DMS114 treated with DMSO at 0.1 percent for 48 hours (cell line): Measurements from ENCODE around the gene APOBEC3G.

ENCODE experiments used
- DNase-seq: peaks from one replicate; lab custom pipeline; 2025; ENCODE audit not compliant: unreplicated experiment; lab: John Stamatoyannopoulos, UW

APOBEC3G gene

DNA sequence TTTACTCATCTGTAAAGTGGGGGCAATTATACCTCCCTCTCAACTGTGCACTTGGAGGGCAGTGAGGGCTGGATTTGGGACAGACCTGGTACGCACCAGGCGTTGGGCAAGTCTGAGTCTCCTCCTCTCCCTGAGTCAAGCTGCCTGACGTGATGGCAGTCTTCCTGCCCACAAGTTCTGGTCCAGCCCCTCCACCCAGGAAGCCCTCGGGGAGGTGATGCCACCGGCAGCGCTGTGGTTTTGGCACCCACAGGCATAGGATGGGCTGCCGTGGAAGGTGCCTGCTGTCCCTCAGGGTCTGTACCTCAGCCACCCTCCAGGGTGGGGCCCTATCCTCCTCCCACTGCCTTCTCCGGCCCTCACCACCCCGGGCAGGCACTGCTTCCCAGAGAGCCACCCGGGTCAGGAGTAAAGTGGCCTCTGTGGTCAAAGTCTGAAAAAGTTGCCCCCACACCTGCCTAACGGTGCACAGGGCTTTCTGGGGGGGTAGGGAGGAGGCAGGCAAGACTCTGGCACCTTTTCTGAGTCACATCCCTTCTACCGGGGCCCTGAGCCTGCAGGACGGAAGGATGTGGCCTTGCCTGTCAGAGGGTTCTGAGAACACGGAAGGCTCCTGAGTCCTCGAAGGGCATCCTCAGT is 13.5 kb downstream of the APOBEC3G start:
- no peak for DNase-seq

- DNase-seq: no peak
Observed at GRCh38 chr22:39091126-39092081, 14.3 kb downstream of the APOBEC3G start.

- DNase-seq: no peak
Observed at GRCh38 chr22:39092111-39092862, 15.2 kb downstream of the APOBEC3G start.

- no peak for DNase-seq
Observed at GRCh38 chr22:39094717-39095389, 17.8 kb downstream of the APOBEC3G start.

DNA sequence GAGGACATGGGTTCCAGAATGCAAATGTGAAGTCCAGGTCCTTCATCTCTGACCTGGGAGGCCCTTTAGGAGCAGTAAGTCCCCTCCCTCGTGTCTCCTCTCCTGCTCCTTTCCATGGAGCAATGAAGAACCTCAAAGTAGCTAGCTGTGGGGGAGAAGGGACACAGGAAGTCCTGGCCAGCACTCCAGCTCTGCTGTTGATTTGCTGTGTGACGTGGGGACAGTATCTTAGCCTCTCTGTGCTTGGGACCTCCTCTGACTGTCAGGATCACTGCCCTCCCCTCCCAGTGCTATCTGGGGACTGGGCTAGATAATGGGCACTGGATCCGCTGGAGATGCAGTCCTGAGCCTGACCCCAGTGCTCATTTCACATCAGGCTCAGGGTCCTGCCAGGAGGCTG is 18.9 kb downstream of the APOBEC3G start:
- DNase-seq: no peak

DNA sequence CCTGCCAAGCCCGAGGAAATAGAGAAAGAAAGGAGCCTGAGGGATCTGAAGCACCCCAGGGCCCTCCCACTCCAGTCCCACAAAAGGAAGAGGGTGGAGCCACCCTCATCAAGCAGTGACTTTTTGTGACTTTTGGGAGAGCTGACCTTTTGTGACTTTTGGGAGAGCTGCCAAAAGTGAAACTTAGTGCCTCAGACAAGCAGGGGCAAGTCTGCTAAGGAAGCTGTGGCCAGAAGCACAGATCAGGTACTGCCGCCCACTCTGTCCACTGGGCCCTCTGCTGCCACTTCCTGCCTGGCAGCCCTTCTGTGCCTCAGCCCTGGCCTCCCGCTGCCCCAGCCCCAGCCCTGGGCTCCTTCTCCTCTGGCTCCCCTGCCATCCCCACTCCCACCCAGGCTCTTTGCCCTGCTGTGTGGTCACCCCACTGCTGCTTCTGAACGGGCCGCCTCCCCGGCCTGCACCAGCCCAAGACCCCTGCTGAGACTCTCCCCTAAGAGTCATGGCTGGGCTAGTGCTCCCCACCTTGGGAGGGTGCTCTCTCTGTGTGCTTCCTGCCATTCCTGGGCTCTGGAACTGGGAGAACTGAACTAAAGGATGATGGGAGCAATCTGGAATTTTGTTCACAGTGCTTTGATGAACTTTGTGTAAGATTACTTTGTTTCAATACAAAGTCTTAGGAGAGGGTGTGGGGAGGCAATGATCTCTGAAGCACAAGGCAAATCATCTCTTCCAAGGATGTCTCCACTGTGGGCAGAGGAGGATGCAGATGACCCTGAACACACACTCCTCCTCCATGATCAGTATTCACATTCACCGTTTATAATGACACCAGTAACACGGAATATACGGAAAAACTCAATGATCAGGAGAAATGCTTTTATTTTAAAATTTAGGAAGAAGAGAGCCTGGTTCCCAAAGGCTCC is 20.3 kb downstream of the APOBEC3G start, which contains the start of gene APOBEC3H:
Gene APOBEC3H, plus strand, starts transcription at position 147 of the 923 bp plus-strand sequence. CDS start 3,035 bp downstream, outside the sequence.
- no peak for DNase-seq

DNA sequence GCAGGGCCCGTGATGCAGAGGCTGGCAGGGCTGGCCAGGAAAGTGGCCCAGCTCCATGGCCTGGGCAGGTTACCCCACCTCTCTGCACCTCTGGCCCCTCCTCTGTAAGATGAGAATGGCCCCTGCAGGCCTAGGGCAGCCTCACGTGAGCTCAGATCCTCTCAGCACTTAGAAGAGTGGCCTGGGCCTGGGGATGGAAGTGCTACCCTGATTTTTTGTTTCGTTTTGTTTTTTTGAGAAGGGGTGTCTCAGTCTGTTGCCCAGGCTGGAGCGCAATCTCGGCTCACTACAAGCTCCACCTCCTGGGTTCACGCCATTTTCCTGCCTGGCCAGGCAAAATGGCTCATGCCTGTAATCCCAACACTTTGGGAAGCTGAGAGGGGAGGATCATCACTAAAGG is 21.0 kb downstream of the APOBEC3G start:
- no peak for DNase-seq

GRCh38 chr22:39098576-39098975 is 21.5 kb downstream of the APOBEC3G start:
- no peak for DNase-seq

GRCh38 chr22:39101226-39101625 is 24.2 kb downstream of the APOBEC3G start:
- no peak for DNase-seq

GRCh38 chr22:39103431-39103830 is 26.4 kb downstream of the APOBEC3G start:
- no peak for DNase-seq

GRCh38 chr22:39106326-39106725 is 29.3 kb downstream of the APOBEC3G start:
- DNase-seq: no peak

- DNase-seq: no peak
Observed at GRCh38 chr22:39108487-39108886, 31.4 kb downstream of the APOBEC3G start.

DNA sequence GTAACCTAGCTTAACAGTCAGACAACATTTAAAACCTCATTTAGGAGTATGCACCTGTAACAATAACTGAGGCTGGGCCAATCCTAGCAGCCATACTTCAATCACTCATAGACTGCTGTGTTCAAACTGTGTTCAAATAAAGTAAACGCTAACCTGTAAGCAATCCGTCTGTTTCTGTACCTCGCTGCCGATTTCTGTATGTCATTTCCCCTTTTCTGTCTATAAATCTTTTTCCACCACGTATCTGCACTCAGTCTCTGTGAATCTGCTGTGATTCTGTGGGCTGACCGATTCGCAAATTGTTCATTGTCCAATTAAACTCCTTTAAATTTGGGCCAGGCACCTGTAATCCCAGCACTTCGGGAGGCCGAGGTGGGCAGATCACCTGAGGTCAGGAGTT is 32.3 kb downstream of the APOBEC3G start:
- DNase-seq: no peak

DNA sequence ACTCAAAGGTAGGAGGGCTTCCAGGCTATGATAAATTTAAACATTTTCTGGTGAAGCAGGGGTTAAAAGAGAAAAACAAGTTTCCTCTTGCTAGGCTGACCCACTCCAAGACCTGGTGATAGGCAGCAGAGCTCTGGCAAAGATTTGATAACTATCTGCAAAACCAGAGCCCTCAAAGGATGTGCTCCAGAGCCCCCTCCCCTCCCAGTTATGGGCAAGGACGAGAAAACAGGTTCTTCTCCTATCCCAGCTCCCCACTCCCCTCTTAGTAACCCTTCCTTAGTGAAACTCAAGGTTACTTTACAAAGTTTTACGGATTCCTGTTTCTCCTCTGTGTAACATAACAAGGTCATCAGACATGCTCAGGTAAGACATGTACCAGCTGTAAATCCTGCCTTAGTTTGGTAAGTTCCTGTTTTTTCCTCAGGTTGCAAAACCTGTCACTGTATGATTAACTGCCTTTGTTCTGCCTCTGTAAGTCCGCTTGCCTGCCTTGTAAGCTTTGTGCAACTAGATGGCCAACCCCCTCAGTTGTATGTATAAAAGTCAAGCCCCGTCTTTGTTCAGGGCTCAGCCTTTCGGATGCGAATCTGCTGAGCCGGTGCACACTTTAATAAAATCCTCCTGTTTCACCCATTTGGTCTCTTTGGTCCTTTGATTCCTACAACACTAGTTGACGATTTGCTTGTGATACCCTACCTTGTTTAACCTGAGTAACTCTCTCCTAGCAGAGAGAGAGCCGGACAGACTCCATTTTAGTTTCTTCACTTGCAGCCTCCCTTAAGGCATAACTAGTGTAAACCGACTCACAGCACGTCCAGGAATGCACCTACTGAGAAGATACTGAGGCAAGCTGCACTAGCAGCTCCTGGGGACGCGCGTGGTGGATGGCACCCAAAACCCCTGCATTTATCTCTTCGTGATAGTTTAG is 33.8 kb downstream of the APOBEC3G start:
- no peak for DNase-seq

GRCh38 chr22:39114112-39114511 is 37.0 kb downstream of the APOBEC3G start:
- no peak for DNase-seq

DNA sequence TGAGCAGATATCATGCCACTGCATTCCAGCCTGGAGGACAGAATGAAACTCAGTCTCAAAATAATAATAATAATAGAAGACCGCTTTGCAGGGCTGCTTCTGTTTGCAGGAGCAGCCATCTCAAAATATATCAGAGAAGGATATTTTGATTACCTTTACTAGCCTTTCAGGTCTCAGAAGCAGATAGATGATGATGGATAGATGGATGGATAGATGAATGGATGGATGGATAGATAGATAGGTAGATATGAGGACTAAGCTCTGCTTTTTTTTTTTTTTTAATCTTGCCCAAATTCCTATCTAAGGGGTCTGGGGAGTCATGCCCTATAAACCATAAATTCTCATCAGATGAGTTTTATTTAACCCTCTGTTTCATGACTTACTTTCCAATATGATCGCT is 38.5 kb downstream of the APOBEC3G start:
- no peak for DNase-seq

DNA sequence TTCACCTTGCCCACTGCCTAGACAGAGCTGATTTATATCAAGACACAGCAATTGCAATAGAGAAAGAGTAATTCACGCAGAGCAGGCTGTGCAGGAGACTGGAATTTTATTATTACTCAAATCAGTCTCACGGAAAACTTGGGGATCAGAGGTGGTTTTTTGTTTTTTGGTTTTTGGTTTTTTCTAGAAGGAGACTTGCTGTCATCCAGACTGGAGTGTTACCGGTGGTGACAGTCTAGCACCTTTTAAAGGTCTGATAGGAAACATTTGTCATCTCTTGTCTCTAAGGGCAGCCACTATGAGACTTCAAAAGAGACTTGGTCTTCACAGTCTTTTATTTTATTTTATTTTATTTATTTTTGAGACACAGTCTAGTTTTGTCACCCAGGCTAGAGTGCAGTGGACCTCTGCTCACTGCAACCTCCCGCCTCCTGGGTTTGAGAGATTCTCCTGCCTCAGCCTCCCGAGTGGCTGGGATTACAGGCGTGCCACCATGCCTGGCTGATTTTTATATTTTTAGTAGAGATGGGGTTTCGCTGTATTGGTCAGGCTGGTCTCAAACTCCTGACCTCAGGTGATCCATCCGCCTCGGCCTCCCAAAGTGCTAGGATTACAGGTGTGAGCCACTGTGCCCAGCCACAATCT is 39.0 kb downstream of the APOBEC3G start:
- DNase-seq: no peak

GRCh38 chr22:39117585-39118191 is 40.6 kb downstream of the APOBEC3G start:
- DNase-seq: no peak
